ENCODE results near the gene B4GALT1. TPM values are rescaled to one million over a fixed set of nuclear protein-coding genes. Genes with fewer than 3 reads are reported as not detected.

The B4GALT1 gene
- total and polyA plus RNA-seq, 2 donors (not counting 1 experiment from before 2014, with no cell fraction given): 24.1 to 64.8 TPM

GRCh38 chr9:33135031-33135461 lies 32.1 kb downstream of the B4GALT1 start:
- no peaks in the 10 kb centered on the region for H3K9me3 ChIP-seq (ENCODE audit: control insufficient read depth, insufficient read depth, low read depth, low read length)
- no peak overlapping the region for H2AFZ ChIP-seq (ENCODE audit: low read length)
- H3K9ac ChIP-seq (ENCODE audit: insufficient read depth, low read length): no peak overlapping the region
- H3K27ac ChIP-seq (ENCODE audit: insufficient read depth, low read length): no peak overlapping the region
- H3K36me3 ChIP-seq (ENCODE audit: control insufficient read depth, insufficient read depth, low read length): peaks cover 2% of the 10 kb centered on the region
- H3K4me1 ChIP-seq (ENCODE audit: control insufficient read depth, extremely low read depth, insufficient read depth, low read length): peaks cover 15% of the 10 kb centered on the region
- no peak overlapping the region for H3K4me3 ChIP-seq (replicated peaks in 1 of 4; ENCODE audit: control extremely low read depth in 1 of 4, insufficient read depth in 1 of 4, low read depth in 3 of 4, low read length in 4 of 4)
- no peak overlapping the region for H3K4me2 ChIP-seq (ENCODE audit: extremely low read depth, insufficient read depth, low read length)
- no peaks in the 10 kb centered on the region for H3K27me3 ChIP-seq (ENCODE audit: control insufficient read depth, insufficient read depth, low read length)
- no peak for DNase-seq (ENCODE audit: low read depth in 2 of 2)
- peaks cover 43% of the 10 kb centered on the region for H3K79me2 ChIP-seq (ENCODE audit: control insufficient read depth, insufficient read depth, low read length)
- TF ChIP-seq EZH2 (IDR thresholded peaks at IDR 0.05; ENCODE audit: low read length, missing control alignments): no peak
- no peak for TF ChIP-seq CTCF (conservative IDR thresholded peaks at IDR 0.05 in 1 of 2, IDR thresholded peaks at IDR 0.05 in 1 of 2; ENCODE audit: low read depth in 1 of 2, low read length in 2 of 2)
- H4K20me1 ChIP-seq (ENCODE audit: control insufficient read depth, extremely low read depth, insufficient read depth, low read length): no peaks in the 10 kb centered on the region

GRCh38 chr9:33133186-33133585 lies 34.0 kb downstream of the B4GALT1 start:
- Histone ChIP-seq H3K79me2 (ENCODE audit: control insufficient read depth, insufficient read depth, low read length) (peaks cover 35% of the 10 kb centered on the region), H3K4me3 (replicated peaks in 1 of 4; ENCODE audit: control extremely low read depth in 1 of 4, insufficient read depth in 1 of 4, low read depth in 3 of 4, low read length in 4 of 4) (no peak overlapping the region), H2AFZ (ENCODE audit: low read length) (no peak overlapping the region), H3K27me3 (ENCODE audit: control insufficient read depth, insufficient read depth, low read length) (no peaks in the 10 kb centered on the region), H3K4me2 (ENCODE audit: extremely low read depth, insufficient read depth, low read length) (no peak overlapping the region), H3K9ac (ENCODE audit: insufficient read depth, low read length) (no peak overlapping the region), H3K36me3 (ENCODE audit: control insufficient read depth, insufficient read depth, low read length) (peaks cover 5% of the 10 kb centered on the region), H3K4me1 (ENCODE audit: control insufficient read depth, extremely low read depth, insufficient read depth, low read length) (peaks cover 5% of the 10 kb centered on the region), H3K27ac (ENCODE audit: insufficient read depth, low read length) (no peak overlapping the region), H3K9me3 (ENCODE audit: control insufficient read depth, insufficient read depth, low read depth, low read length) (no peaks in the 10 kb centered on the region), H4K20me1 (ENCODE audit: control insufficient read depth, extremely low read depth, insufficient read depth, low read length) (no peaks in the 10 kb centered on the region)
- TF ChIP-seq CTCF (conservative IDR thresholded peaks at IDR 0.05 in 1 of 2, IDR thresholded peaks at IDR 0.05 in 1 of 2; ENCODE audit: low read depth in 1 of 2, low read length in 2 of 2) (no peak), EZH2 (IDR thresholded peaks at IDR 0.05; ENCODE audit: low read length, missing control alignments) (no peak)
- DNase-seq (ENCODE audit: low read depth in 2 of 2): no peak

GRCh38 chr9:33131790-33132772 lies 35.1 kb downstream of the B4GALT1 start:
- H3K27ac ChIP-seq (ENCODE audit: insufficient read depth, low read length): peak overlapping the region; percentile 54
- H3K9me3 ChIP-seq (ENCODE audit: control insufficient read depth, insufficient read depth, low read depth, low read length): no peaks in the 10 kb centered on the region
- peaks cover 5% of the 10 kb centered on the region for H3K4me1 ChIP-seq (ENCODE audit: control insufficient read depth, extremely low read depth, insufficient read depth, low read length)
- no peak overlapping the region for H3K4me3 ChIP-seq (replicated peaks in 1 of 4; ENCODE audit: control extremely low read depth in 1 of 4, insufficient read depth in 1 of 4, low read depth in 3 of 4, low read length in 4 of 4)
- no peaks in the 10 kb centered on the region for H4K20me1 ChIP-seq (ENCODE audit: control insufficient read depth, extremely low read depth, insufficient read depth, low read length)
- no peak overlapping the region for H2AFZ ChIP-seq (ENCODE audit: low read length)
- H3K27me3 ChIP-seq (ENCODE audit: control insufficient read depth, insufficient read depth, low read length): no peaks in the 10 kb centered on the region
- DNase-seq (ENCODE audit: low read depth in 2 of 2): peak; percentile 87 to 90
- peaks cover 5% of the 10 kb centered on the region for H3K36me3 ChIP-seq (ENCODE audit: control insufficient read depth, insufficient read depth, low read length)
- TF ChIP-seq CTCF (conservative IDR thresholded peaks at IDR 0.05 in 1 of 2, IDR thresholded peaks at IDR 0.05 in 1 of 2; ENCODE audit: low read depth in 1 of 2, low read length in 2 of 2) (no peak), EZH2 (IDR thresholded peaks at IDR 0.05; ENCODE audit: low read length, missing control alignments) (no peak)
- peak overlapping the region; percentile 11 for H3K4me2 ChIP-seq (ENCODE audit: extremely low read depth, insufficient read depth, low read length)
- H3K9ac ChIP-seq (ENCODE audit: insufficient read depth, low read length): no peak overlapping the region
- H3K79me2 ChIP-seq (ENCODE audit: control insufficient read depth, insufficient read depth, low read length): peaks cover 25% of the 10 kb centered on the region
